ENCODE results near the gene RALY. TPM values are rescaled to one million over a fixed set of nuclear protein-coding genes. Genes with fewer than 3 reads are reported as not detected.

RALY gene
- total RNA-seq, 2 donors from 2014 or later, result 74.2 to 86.4 TPM

DNA sequence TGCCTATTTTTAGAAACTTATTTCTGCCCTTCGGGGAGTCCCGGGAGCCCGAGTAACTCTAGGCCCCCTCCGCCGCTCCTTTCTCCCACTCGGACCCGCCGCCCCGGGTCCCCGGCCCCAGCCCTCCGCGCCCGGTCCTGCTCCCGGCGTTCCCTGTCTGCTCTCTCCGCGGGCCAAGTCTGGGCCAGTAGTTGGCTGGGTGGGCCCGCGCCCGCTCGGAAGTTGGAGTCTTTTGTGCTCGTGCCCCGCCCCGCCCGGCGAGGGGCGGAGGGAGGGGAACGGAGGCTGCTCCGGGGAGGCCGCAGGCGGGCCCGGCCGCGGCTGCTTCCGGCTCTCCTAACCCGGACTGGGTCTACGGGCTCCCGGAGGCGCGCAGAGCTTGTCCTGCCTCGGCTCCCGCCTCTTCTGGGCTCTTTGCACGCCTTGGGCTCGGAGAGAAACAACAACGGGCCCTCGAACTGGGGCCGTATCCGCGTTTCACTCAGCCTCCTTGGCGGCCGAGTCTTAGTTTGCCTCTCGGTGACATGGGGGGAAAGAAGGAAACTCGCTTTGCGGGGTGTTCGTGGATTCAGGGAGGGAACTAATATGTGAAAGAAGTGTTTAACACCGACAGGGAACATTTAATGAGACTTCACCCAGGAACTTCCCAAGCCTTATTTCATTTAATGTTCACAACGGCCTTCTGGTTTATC lies 657 bp downstream of the RALY start:
- H3K4me3 ChIP-seq, result peak overlapping the region; percentile 73 to 81
- TF ChIP-seq, protein P1, sequence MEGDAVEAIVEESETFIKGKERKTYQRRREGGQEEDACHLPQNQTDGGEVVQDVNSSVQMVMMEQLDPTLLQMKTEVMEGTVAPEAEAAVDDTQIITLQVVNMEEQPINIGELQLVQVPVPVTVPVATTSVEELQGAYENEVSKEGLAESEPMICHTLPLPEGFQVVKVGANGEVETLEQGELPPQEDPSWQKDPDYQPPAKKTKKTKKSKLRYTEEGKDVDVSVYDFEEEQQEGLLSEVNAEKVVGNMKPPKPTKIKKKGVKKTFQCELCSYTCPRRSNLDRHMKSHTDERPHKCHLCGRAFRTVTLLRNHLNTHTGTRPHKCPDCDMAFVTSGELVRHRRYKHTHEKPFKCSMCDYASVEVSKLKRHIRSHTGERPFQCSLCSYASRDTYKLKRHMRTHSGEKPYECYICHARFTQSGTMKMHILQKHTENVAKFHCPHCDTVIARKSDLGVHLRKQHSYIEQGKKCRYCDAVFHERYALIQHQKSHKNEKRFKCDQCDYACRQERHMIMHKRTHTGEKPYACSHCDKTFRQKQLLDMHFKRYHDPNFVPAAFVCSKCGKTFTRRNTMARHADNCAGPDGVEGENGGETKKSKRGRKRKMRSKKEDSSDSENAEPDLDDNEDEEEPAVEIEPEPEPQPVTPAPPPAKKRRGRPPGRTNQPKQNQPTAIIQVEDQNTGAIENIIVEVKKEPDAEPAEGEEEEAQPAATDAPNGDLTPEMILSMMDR (IDR thresholded peaks at IDR 0.05), result no peak

DNA sequence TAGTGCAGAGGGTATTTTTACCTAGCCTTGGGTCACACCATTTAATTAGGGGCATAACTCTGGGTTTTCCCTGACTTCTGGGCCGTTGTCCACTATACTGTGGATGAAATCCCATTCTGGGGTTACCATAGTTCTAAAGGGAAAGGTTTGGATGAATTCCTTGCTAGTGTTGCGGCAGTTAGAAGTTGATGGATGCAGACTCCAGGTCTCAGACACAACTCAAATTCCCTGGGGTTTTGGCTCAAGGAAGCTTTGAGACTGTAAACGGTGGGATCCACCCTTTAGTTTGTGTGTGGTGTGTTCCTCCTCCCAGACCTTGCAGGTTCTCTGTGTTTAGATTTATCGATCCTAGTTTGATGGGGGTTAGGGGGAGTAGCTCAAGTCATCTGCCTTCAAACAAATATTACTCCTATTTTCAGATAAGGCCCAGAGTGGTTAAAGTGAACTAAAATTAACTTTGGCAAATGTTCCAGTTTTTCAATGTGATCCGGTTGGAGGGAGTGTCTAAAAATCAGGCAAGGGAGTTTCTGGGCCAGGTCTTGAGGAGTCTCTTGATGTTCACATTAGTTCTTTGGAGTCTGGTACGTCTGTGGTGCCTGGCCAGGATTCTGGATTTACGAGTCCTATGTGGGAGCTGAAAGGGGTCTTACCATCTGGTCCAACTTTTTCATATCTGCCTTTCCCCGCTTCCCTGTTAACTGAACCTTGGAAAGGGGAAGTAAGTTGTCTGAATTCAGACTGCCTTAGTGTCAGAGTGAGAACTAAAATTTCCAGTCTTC lies 1.5 kb downstream of the RALY start:
- peaks cover 0 to 66% of the 10 kb centered on the region in 2 donors for H3K4me1 ChIP-seq
- H3K9me3 ChIP-seq, result no peaks in the 10 kb centered on the region
- H3K4me3 ChIP-seq, result peak overlapping the region; percentile 73 to 81
- peak overlapping the region; percentile 96 to 98 for H3K27ac ChIP-seq
- H3K36me3 ChIP-seq, result no peaks in the 10 kb centered on the region
- TF ChIP-seq, protein P1 (IDR thresholded peaks at IDR 0.05), result no peak
- DNase-seq (ENCODE audit: low spot score), result no peak
- no peaks in the 10 kb centered on the region for H3K27me3 ChIP-seq

More for the DNA sequence above, 657 bp downstream of the RALY start:
- Histone ChIP-seq H3K36me3 (no peaks in the 10 kb centered on the region), H3K4me1 (peaks cover 0 to 58% of the 10 kb centered on the region in 2 donors), H3K27ac (peak overlapping the region; percentile 96 to 98), H3K27me3 (no peaks in the 10 kb centered on the region), H3K9me3 (no peaks in the 10 kb centered on the region)
- peak; percentile 81 for DNase-seq (ENCODE audit: low spot score)

DNA sequence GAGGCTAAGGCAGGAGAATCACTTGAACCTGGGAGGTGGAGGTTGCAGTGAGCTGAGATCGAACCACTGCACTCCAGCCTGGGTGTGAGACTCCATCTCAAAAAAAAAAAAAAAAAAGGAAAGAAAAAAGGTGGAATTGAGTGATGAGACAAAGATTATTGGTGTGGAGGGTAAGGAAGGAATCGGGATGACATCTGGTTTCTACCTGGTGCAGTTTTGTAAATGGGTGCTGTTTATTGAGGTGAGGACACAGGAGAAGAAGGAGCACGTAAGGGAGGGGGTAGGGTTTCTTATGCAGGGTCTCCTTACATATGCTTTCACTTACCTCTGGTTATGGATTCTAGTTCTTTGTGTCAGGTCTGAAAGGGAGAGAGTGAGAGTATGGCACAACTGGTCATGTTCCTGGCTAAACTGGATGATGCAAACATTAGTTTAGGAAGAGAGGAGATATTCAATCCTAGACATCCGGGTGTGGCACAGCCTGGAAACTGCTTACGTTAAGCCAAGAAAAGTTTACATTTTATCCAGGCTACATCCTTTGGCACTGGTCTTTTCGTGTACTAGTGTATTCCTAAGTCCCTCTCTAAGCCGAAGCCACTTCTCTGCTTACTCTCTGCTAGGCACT lies 5.4 kb downstream of the RALY start:
- Histone ChIP-seq H3K4me3 (no peak overlapping the region), H3K27me3 (no peaks in the 10 kb centered on the region), H3K9me3 (no peaks in the 10 kb centered on the region), H3K4me1 (peaks cover 0 to 61% of the 10 kb centered on the region in 2 donors), H3K27ac (no peak overlapping the region), H3K36me3 (no peaks in the 10 kb centered on the region)
- no peak for DNase-seq (ENCODE audit: low spot score)
- TF ChIP-seq, protein P1 (IDR thresholded peaks at IDR 0.05), result no peak

DNA sequence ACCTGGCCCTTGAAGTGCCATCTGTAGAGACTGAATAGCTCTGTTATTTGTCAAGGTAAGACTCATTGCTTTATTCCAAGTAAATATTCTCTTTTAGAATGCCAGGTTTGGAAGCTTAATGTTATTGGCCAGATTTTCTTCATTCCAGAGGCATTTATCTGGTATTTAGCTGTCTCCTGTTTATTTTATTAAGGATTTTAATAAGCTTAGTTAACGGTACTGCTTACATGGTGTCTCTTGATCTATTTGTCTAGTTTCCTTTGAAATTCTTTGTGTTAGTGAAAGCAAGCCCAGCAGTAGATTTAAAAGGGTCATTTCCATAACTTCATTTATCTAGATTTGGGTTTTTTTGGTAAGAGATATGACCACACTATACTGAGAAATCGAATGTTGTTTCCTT lies 7.7 kb downstream of the RALY start:
- TF ChIP-seq, protein P1 (IDR thresholded peaks at IDR 0.05), result no peak
- no peak for DNase-seq (ENCODE audit: low spot score)
- H3K9me3 ChIP-seq, result no peaks in the 10 kb centered on the region
- no peak overlapping the region for H3K4me3 ChIP-seq
- H3K27ac ChIP-seq, result no peak overlapping the region
- H3K27me3 ChIP-seq, result no peaks in the 10 kb centered on the region
- no peaks in the 10 kb centered on the region for H3K36me3 ChIP-seq
- peaks cover 0 to 48% of the 10 kb centered on the region in 2 donors for H3K4me1 ChIP-seq

DNA sequence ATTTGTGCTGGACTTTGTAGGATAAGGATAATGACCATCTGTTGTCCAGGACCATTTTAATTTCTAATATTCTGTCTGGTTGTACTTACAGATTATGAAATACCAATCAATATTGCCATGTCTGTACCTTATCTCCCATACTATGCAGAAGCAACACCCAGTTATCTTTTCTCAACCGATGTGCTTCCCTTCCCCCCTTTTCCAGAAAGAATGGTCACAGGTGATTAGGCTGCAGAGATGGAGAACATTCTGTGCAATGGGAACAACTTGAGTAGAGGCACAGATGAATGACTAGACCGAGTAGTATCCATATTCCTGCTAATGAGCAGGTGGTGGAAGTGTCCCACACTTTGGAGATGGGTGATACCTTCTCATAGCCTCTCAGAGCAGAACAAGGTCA lies 10.5 kb downstream of the RALY start:
- no peak for DNase-seq (ENCODE audit: low spot score)

More for the DNA sequence above, 10.5 kb downstream of the RALY start:
- TF ChIP-seq, protein P1 (IDR thresholded peaks at IDR 0.05), result no peak
- H3K4me1 ChIP-seq, result peaks cover 0 to 36% of the 10 kb centered on the region in 2 donors
- H3K27me3 ChIP-seq, result no peaks in the 10 kb centered on the region
- H3K27ac ChIP-seq, result no peak overlapping the region
- H3K9me3 ChIP-seq, result no peaks in the 10 kb centered on the region
- no peaks in the 10 kb centered on the region for H3K36me3 ChIP-seq
- no peak overlapping the region for H3K4me3 ChIP-seq
